ENCODE results near the gene HVCN1.
"Not testable (repeated sequence)": the region's sequence is repeated elsewhere in the genome, so short reads cannot be mapped to it uniquely, and the experiment has no call there.

Gene HVCN1

GRCh38 chr12:110688446-110689280, at the start of gene HVCN1:
TSS of gene HVCN1 (minus strand) at chr12:110689115. CDS start at chr12:110683245, 5,870 bp downstream.
- peak; percentile 39 for DNase-seq

GRCh38 chr12:110737532-110737931, 48.6 kb upstream of the HVCN1 start:
- DNase-seq, result no peak

- DNase-seq, result not testable (repeated sequence)
These were observed 48.1 kb upstream of the HVCN1 start for GRCh38 chr12:110737016-110737415.

- no peak for DNase-seq
These were observed 45.0 kb upstream of the HVCN1 start for GRCh38 chr12:110733900-110734299.

DNA sequence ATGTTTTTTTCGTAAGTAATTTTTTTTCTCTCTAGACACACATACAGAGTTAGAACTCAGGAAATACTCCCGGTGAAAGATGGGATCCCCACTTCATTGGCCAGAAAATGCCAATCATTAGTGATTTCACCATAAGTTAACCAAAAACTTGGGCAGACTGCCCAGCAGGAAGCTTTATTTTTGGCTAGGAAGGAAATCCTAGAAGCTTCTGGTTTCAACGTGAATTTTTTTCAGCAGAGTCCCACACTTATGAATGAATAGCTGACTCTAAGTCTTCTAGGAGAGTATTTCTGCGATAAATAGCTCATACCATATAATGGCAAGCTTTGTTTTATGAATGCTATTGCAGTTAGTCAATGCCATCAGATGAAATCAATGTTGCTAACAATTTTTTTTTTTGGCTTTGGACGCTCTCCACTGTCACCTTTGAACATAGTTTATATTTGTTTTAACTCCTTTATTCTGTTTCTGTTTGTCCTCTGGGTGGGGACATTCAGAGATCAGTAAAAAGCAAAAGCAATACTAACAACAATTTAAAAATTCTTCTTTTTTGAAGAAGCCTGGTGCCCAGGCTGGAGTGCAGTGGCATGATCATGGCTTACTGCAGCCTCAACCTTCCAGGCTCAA, 44.3 kb upstream of the HVCN1 start:
- DNase-seq, result no peak

- DNase-seq, result no peak
These were observed 43.7 kb upstream of the HVCN1 start for GRCh38 chr12:110732572-110732971.

GRCh38 chr12:110731479-110731878, 42.6 kb upstream of the HVCN1 start:
- no peak for DNase-seq

GRCh38 chr12:110728628-110729027, 39.7 kb upstream of the HVCN1 start:
- no peak for DNase-seq

DNA sequence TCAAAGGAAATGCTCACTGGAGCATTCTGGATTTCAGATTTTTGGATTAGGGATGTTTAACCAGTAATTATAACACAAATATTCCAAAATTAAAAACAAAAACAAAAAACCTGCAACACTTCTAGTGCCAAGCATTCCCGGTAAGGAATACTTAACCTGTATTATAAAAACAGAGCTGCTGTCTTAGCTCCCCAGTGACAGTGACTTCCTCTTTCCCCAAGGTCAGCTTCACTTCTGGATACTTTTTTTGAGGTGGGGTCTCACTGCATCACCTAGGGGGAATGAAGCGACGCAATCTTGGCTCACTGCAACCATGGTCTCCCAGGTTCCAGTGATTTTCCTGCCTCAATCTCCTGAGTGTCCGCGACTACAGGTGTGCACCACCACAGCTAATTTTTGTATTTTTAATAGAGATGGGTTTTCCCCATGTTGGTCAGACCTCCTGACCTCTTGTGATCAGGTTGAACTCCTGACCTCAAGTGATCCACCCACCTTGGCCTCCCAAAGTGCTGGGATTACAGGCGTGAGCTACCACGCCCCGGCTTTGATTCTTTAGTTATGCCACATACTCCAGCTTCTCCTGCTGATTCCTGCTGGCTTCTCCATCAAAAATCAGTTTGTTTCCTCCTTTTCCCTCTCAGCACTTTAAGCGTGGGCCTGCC, 37.9 kb upstream of the HVCN1 start:
- DNase-seq, result no peak

GRCh38 chr12:110726028-110726427, 37.1 kb upstream of the HVCN1 start:
- DNase-seq, result no peak

- DNase-seq, result no peak
These were observed 36.4 kb upstream of the HVCN1 start for GRCh38 chr12:110725267-110725666.

DNA sequence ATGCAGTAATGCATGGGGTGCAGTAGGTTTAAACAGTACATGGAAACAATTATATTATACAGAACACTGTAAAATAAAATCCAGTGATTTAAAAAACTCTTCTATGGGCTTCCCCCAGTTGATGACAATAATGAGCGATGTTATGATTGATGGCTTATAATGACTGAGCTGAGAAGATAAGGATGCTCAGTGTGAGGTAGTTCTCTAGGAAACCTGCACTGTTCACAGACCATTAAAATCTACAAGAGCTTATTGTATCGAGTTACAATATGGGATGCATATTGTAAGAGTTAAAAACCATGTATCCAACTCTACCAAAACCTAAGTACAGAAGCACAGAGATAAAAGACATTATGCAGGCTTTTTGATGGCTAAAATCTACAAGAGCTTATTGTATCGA, 34.0 kb upstream of the HVCN1 start:
- not testable (repeated sequence) for DNase-seq

GRCh38 chr12:110721570-110721969, 32.7 kb upstream of the HVCN1 start:
- DNase-seq, result no peak

DNA sequence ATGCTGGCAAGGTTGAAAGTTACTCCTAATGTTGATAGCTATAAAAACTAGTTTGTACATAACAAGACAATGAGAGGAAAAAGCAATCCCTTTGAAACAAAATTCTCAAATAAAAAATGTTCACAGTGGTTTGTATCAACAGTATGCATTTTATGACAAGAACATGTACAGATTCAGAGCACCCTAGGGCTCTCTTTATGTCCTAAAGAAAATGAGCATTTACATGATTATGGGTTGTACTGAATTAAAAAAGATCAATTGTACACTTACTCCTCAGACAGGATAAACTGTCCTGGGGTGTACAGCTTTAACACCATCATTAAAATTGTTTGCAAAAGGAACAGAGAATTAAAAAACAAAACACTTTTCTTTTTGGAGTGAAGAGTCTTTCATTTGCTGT, 31.6 kb upstream of the HVCN1 start:
- DNase-seq, result no peak

- DNase-seq, result no peak
These were observed 29.4 kb upstream of the HVCN1 start for GRCh38 chr12:110718222-110718908.

- no peak for DNase-seq
These were observed 28.1 kb upstream of the HVCN1 start for GRCh38 chr12:110717037-110717436.

DNA sequence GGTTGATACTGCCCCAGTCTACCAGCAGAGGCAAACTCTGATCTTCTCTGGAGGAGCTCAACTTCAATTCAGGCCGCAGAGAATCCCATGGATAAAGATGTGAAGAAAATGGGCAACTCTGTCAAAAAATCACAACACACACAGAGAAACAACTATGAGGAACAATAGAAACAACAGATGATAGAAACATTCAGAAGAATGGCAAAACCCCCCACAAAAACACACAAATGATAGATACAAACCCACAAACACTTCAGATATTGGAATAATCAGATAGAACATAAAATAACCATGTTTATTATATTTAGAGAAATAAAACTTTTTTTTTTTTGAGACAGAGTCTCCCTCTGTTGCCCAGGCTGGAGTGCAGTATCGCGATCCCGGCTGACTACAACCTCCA, 20.0 kb upstream of the HVCN1 start:
- DNase-seq, result no peak

GRCh38 chr12:110705309-110705708, 16.4 kb upstream of the HVCN1 start:
- DNase-seq, result no peak

DNA sequence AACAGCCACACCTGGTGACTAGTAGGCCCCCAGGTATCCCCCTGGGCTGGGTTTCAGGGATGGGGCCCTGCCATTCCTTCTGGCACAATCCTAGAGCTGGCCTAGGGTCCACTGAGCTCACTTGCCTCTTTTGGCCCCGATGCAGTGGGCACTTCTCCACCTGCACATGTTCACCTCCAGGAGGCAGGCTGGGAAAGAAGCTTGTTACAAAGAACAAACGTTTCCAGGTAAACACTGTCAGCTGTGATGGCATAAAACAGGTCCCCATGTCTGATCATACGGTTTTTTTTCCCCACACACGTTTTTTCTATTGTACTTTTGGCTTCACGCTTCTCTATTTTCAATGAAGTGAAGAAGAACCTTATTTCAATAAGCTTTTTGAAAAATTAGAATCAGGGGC, 15.8 kb upstream of the HVCN1 start:
- DNase-seq, result no peak

- no peak for DNase-seq
These were observed 15.3 kb upstream of the HVCN1 start for GRCh38 chr12:110704231-110704630.

GRCh38 chr12:110702081-110702480, 13.2 kb upstream of the HVCN1 start:
- no peak for DNase-seq

DNA sequence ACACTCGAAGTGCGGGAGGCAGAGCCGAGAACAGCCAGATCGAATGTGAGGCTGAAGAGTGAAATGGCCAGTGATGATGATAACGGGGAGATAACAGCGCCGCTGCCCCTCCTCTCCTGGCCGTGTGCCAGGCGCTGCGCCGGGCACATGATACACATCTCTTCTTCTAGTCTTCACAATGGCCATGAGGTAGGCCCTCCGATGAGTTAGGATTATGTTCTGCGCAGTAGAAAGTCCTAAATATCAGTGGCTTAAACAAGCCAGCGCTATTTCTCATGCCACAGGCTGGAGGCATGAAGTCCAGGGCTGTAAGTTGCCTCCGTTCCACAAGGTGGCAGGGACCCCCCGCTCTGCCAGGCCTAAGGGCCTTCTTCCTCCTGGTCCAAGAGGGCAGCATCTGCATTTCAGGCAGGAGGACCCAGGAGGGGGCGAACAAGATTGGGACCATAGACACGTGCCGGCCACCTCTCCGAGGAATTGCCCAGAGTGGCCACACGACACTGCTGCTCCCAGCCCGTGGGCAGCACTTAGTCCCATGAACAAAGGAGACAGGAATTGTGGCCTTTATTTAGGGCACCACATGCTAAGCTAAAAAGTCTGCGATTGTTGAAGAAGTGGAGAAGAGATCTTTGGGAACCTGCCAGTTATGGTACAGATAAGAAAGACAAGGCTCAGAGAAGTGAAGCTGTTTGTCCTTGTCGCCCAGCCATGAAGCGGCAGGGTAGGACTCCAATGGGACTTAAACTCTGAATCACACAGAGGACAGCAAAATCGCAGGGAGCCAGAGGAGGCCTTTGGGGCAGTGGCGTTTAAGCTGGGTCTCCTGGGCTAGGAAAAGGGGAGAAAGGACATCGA, 10.9 kb upstream of the HVCN1 start:
- no peak for DNase-seq

Measured in activated gamma-delta T cell treated with Interleukin-2 at 50 U/mL for 16 hours (primary cell).